DND-41 (cell line): ENCODE data around the gene SYCN.

Source experiments
- ATAC-seq: fragments of 200-7000 bp; cut with Tn5 transposase; 3 replicates; pipeline ENCODE4 v1.9.1; 2021; ENCODE audit warnings: low read depth; ENCODE audit not compliant: insufficient read depth
- DNase-seq: peaks from one replicate; pipeline ENCODE4 v3.0.0-alpha.2; 2020
- H2AFZ ChIP-seq: 2 replicates; pipeline ENCODE4 v1.6.0; 2012; ENCODE audit warnings: low read depth, low read length
- H3K27ac ChIP-seq: 2 replicates; pipeline ENCODE4 v1.5.1; 2012; ENCODE audit warnings: low read length, inconsistent platforms
- H3K27me3 ChIP-seq: fragments of 200-600 bp; sonication (generic); 2 replicates; pipeline ENCODE4 v1.6.0; 2012; ENCODE audit warnings: low read length, mild to moderate bottlenecking, inconsistent platforms; ENCODE audit not compliant: insufficient read depth, poor library complexity
- H3K36me3 ChIP-seq: 2 replicates; pipeline ENCODE4 v1.5.1; 2012; ENCODE audit warnings: low read length, inconsistent platforms; ENCODE audit not compliant: insufficient read depth
- H3K4me1 ChIP-seq: 2 replicates; pipeline ENCODE4 v1.5.1; 2012; ENCODE audit warnings: mild to moderate bottlenecking, low read length; ENCODE audit not compliant: insufficient read depth
- H3K4me2 ChIP-seq: 2 replicates; pipeline ENCODE4 v1.6.0; 2012; ENCODE audit warnings: mild to moderate bottlenecking, moderate library complexity, low read length, inconsistent platforms; ENCODE audit not compliant: insufficient read depth
- H3K4me3 ChIP-seq, 2 experiments: fragments of 200-600 bp in 1 of 2; shearing (Covaris generic) in 1 of 2; 2 replicates each; pipeline ENCODE4 v1.5.1; 2012 to 2016; ENCODE audit warnings: inconsistent platforms in 2 of 2, low read length in 2 of 2, mild to moderate bottlenecking in 2 of 2, low read depth in 1 of 2, moderate library complexity in 1 of 2
- H3K79me2 ChIP-seq: 2 replicates; pipeline ENCODE4 v1.6.0; 2012; ENCODE audit warnings: low read length, inconsistent platforms; ENCODE audit not compliant: insufficient read depth
- H3K9ac ChIP-seq: 2 replicates; pipeline ENCODE4 v1.6.0; 2012; ENCODE audit warnings: low read depth, mild to moderate bottlenecking, inconsistent platforms, low read length, moderate library complexity
- H3K9me3 ChIP-seq: 2 replicates; pipeline ENCODE4 v1.5.1; 2012; ENCODE audit warnings: low read length, moderate library complexity, mild to moderate bottlenecking, inconsistent platforms; ENCODE audit not compliant: insufficient read depth, severe bottlenecking
- H4K20me1 ChIP-seq: 2 replicates; pipeline ENCODE4 v1.6.0; 2012; ENCODE audit warnings: low read length; ENCODE audit not compliant: insufficient read depth
- EZH2 ChIP-seq: IDR thresholded peaks from 3 replicates; pipeline ENCODE4 v1.6.1; 2012; ENCODE audit warnings: borderline replicate concordance, low read depth, mild to moderate bottlenecking, moderate library complexity, low read length, inconsistent platforms; ENCODE audit not compliant: severe bottlenecking
- TF ChIP-seq, protein P1 (sequence below): IDR thresholded peaks from 2 replicates; pipeline ENCODE4 v1.5.1; 2012; ENCODE audit warnings: borderline replicate concordance, low read length, moderate library complexity, mild to moderate bottlenecking; ENCODE audit not compliant: poor library complexity, severe bottlenecking; ENCODE audit errors: extremely low read depth

SYCN gene

DNA sequence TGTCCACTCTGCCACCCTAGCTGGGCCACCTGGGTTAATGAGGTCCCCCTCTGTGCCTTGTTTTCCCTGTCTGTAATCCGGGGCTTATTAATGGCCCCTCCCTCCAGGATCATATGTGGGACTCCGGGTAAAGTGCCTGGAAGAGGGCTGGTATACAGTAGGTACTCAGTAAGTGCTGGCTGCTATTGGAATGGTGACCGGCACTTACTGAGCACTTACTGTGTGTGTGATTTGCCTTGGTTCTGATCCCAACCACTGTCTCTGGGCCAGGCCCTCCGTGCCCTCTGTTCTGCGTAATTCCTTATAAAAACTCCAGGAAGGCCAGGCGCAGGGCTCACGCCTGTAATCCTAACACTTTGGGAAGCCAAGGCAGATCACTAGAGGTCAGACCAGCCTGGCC, 38.2 kb downstream of the SYCN start:
- Histone ChIP-seq H3K9ac (no peak overlapping the region), H2AFZ (no peak overlapping the region), H3K4me3 (no peak overlapping the region), H3K36me3 (peaks cover 21% of the 10 kb centered on the region), H3K27ac (no peak overlapping the region), H3K9me3 (no peaks in the 10 kb centered on the region), H4K20me1 (peaks cover 72% of the 10 kb centered on the region), H3K4me2 (no peak overlapping the region), H3K79me2 (peaks cover 39% of the 10 kb centered on the region), H3K27me3 (no peaks in the 10 kb centered on the region), H3K4me1 (no peaks in the 10 kb centered on the region)
- no peak for DNase-seq
- TF ChIP-seq, protein P1, sequence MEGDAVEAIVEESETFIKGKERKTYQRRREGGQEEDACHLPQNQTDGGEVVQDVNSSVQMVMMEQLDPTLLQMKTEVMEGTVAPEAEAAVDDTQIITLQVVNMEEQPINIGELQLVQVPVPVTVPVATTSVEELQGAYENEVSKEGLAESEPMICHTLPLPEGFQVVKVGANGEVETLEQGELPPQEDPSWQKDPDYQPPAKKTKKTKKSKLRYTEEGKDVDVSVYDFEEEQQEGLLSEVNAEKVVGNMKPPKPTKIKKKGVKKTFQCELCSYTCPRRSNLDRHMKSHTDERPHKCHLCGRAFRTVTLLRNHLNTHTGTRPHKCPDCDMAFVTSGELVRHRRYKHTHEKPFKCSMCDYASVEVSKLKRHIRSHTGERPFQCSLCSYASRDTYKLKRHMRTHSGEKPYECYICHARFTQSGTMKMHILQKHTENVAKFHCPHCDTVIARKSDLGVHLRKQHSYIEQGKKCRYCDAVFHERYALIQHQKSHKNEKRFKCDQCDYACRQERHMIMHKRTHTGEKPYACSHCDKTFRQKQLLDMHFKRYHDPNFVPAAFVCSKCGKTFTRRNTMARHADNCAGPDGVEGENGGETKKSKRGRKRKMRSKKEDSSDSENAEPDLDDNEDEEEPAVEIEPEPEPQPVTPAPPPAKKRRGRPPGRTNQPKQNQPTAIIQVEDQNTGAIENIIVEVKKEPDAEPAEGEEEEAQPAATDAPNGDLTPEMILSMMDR: no peak
- no peak for TF ChIP-seq EZH2
- no peak for ATAC-seq

DNA sequence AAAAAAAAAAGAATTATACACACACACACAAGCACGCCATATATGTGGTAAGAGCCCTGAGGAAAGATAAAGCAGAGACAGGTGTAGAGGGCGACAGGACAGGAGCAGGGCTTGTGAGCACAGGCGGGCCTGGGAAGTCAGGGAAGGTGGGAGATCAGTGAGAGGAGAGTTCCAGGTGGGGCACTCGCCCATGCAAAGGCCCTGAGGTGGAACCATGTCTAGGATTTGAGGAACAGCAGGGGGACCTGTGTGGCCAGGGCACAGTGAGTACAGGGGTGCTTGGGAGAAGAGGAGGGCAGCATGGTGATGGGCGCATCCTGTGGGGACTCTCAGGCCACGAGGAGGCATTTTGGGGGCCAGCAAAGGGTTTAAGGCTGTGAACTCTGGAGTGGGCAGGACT, 39.8 kb downstream of the SYCN start:
- Histone ChIP-seq H3K4me3 (no peak overlapping the region), H3K4me1 (no peaks in the 10 kb centered on the region), H3K9me3 (no peaks in the 10 kb centered on the region), H3K4me2 (no peak overlapping the region), H3K27me3 (no peaks in the 10 kb centered on the region), H3K27ac (no peak overlapping the region), H3K36me3 (peaks cover 8% of the 10 kb centered on the region; the same call in 1 of the 2 replicates), H4K20me1 (peaks cover 79% of the 10 kb centered on the region), H3K9ac (no peak overlapping the region), H3K79me2 (peaks cover 48% of the 10 kb centered on the region), H2AFZ (no peak overlapping the region)
- no peak for DNase-seq
- no peak for ATAC-seq
- TF ChIP-seq, protein P1: no peak
- TF ChIP-seq EZH2: no peak

DNA sequence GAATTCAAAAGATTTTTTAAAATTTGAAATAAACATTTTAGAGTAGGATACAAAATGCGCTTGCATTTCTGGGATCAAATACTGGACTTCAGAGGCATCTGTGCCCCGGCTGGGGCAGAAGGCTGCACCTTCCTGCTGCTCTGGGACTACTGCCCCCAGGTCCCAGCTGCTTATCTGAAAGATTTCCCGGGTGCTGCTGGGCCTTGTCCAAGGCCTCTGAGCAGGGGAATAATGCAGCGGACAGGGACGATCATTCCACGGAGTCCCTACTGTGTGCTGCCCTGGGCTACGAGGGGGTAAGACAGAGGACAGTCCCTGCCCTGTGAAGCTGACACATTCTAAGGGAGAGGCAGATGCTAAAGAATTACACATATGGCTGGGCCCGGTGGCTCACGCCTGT, 40.4 kb downstream of the SYCN start:
- Histone ChIP-seq H3K27me3 (no peaks in the 10 kb centered on the region), H2AFZ (no peak overlapping the region), H3K9ac (no peak overlapping the region), H3K4me3 (no peak overlapping the region), H4K20me1 (peaks cover 78% of the 10 kb centered on the region), H3K4me2 (no peak overlapping the region), H3K36me3 (peaks cover 6% of the 10 kb centered on the region; the same call in 1 of the 2 replicates), H3K79me2 (peaks cover 54% of the 10 kb centered on the region), H3K4me1 (no peaks in the 10 kb centered on the region), H3K9me3 (no peaks in the 10 kb centered on the region), H3K27ac (no peak overlapping the region)
- no peak for DNase-seq
- no peak for TF ChIP-seq EZH2
- ATAC-seq: no peak

DNA sequence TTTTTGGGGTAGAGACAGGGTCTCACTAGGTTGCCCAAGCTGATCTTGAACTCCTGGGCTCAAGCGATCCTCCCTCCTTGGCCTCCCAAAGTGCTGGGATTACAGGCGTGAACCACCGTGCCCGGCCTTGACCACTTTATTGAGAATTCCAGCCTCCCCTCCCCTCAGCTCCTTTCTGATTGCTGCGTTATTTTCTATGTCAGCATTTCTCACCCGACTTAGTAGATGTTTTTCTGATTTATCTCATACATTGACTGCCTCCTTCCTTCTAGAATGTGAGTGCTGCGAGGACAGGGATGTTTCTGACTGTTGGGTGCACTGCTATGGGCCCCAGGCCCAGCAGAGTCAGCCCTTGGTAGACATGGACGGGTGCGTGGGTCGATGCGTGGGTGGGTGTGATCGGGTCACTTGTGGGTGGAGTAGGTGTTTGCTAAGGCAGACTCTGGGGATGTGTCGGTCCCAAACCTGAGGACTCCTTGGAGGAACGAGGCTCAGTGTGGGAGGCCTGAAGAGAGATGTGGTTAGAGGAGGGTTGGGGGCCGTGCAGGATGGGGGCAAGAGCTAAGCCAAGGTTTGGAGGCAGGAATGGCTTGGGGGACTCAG, 41.5 kb downstream of the SYCN start:
- Histone ChIP-seq H4K20me1 (peaks cover 78% of the 10 kb centered on the region), H3K9me3 (no peaks in the 10 kb centered on the region), H3K36me3 (peaks cover 9% of the 10 kb centered on the region; the same call in 1 of the 2 replicates), H3K4me2 (no peak overlapping the region), H3K4me3 (no peak overlapping the region), H3K4me1 (no peaks in the 10 kb centered on the region), H3K9ac (no peak overlapping the region), H3K79me2 (peaks cover 65% of the 10 kb centered on the region), H3K27ac (no peak overlapping the region), H3K27me3 (no peaks in the 10 kb centered on the region), H2AFZ (no peak overlapping the region)
- DNase-seq (no peak), ATAC-seq (no peak)
- TF ChIP-seq EZH2: no peak
- TF ChIP-seq, protein P1: no peak
